Measurements from ENCODE around the gene HDAC1. TPM values are rescaled to one million over a fixed set of nuclear protein-coding genes. Genes with fewer than 3 reads are reported as not detected.
A peak's percentile ranks its signal among the peaks of the same experiment; 100 is the strongest.

The HDAC1 gene
- total RNA-seq, 4 donors from 2014 or later = 40.4 to 51.6 (median 47.1) TPM

DNA sequence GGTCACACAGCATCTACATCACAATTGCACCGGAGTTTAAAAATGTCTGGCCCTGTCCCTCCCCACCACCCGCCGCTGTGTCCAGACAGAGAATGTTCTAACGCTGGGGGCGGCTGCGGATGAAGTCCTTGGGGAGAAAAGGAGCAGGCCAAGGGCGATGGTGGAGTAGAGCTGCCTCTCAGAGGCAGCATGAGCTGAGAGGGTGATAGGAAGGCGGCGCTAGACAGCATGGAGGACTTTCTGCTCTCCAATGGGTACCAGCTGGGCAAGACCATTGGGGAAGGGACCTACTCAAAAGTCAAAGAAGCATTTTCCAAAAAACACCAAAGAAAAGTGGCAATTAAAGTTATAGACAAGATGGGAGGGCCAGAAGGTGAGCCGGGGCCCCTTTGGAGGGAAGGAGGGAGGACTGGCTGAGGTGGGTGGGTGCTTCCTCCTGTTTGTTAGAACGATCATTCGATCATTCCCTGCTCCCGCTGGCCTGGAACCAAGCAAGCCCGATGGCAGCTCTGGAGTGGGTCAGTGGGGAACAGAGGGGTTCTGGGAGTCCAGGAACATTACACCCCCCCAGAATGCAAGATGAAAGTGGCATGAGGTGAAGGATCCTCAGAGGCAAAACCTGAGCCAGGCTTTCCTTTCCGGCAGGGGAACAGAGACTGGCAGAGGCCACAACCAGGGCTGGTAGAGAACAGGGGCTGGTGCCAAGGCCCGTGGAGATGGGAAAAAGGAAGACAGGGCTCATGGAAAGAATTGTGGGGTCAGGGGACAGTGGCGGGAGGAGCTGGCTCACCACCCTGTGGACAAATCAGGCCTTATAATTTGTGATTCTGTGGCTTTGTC, 70.8 kb downstream of the HDAC1 start, which contains the start of the genes FAM229A and TSSK3:
Gene FAM229A (minus strand): TSS at position 12 of the 840 bp plus-strand sequence. CDS start 394 bp downstream, outside the sequence.
Gene TSSK3 (plus strand): TSS at position 66 of the 840 bp plus-strand sequence. CDS start 163 bp downstream, at position 229.
- WGBS, 2 donors = 49 to 52% methylated on average over 17 of the region's 17 CpGs
- peak within 1 kb of the TSS; percentile 37 to 82 (median 74) for H3K27ac ChIP-seq
- DNase-seq (ENCODE audit: low spot score in 2 of 2) = no peak

DNA sequence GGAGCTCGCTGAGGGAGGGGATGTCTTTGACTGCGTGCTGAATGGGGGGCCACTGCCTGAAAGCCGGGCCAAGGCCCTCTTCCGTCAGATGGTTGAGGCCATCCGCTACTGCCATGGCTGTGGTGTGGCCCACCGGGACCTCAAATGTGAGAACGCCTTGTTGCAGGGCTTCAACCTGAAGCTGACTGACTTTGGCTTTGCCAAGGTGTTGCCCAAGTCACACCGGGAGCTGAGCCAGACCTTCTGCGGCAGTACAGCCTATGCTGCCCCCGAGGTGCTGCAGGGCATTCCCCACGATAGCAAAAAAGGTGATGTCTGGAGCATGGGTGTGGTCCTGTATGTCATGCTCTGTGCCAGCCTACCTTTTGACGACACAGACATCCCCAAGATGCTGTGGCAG, 71.8 kb downstream of the HDAC1 start:
- H3K27me3 ChIP-seq = no peaks in the 10 kb centered on the region
- TF ChIP-seq EP300 (IDR thresholded peaks at IDR 0.05) (no peak), POLR2A (IDR thresholded peaks at IDR 0.05) (no peak)
- TF ChIP-seq, protein P1, sequence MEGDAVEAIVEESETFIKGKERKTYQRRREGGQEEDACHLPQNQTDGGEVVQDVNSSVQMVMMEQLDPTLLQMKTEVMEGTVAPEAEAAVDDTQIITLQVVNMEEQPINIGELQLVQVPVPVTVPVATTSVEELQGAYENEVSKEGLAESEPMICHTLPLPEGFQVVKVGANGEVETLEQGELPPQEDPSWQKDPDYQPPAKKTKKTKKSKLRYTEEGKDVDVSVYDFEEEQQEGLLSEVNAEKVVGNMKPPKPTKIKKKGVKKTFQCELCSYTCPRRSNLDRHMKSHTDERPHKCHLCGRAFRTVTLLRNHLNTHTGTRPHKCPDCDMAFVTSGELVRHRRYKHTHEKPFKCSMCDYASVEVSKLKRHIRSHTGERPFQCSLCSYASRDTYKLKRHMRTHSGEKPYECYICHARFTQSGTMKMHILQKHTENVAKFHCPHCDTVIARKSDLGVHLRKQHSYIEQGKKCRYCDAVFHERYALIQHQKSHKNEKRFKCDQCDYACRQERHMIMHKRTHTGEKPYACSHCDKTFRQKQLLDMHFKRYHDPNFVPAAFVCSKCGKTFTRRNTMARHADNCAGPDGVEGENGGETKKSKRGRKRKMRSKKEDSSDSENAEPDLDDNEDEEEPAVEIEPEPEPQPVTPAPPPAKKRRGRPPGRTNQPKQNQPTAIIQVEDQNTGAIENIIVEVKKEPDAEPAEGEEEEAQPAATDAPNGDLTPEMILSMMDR (IDR thresholded peaks at IDR 0.05) = no peak
- H3K4me3 ChIP-seq = no peak overlapping the region
- no peak for DNase-seq (ENCODE audit: low spot score in 2 of 2)
- peaks cover 0 to 59% (median 15%) of the 10 kb centered on the region in 3 donors for H3K36me3 ChIP-seq
- H3K27ac ChIP-seq = no peak overlapping the region
- no peaks in the 10 kb centered on the region for H3K9me3 ChIP-seq
- 89 to 91% methylated on average over 10 to 12 of the region's 12 CpGs for WGBS, 2 donors
- peaks cover 0 to 20% (median 14%) of the 10 kb centered on the region in 4 donors for H3K4me1 ChIP-seq

More for the DNA sequence above, 70.8 kb downstream of the HDAC1 start, which contains the start of the genes FAM229A and TSSK3:
- Histone ChIP-seq H3K36me3 (peaks cover 0 to 48% (median 15%) of the 10 kb centered on the region in 3 donors), H3K4me3 (peak within 1 kb of the TSS; percentile 40 to 50 (median 43)), H3K27me3 (no peaks in the 10 kb centered on the region), H3K4me1 (peaks cover 0 to 20% (median 14%) of the 10 kb centered on the region in 4 donors), H3K9me3 (no peaks in the 10 kb centered on the region)
- TF ChIP-seq, protein P1 (IDR thresholded peaks at IDR 0.05) = no peak
- TF ChIP-seq POLR2A (IDR thresholded peaks at IDR 0.05) (no peak), EP300 (IDR thresholded peaks at IDR 0.05) (no peak)

GRCh38 chr1:32364836-32365235, 73.0 kb downstream of the HDAC1 start:
- no peak overlapping the region for H3K4me3 ChIP-seq
- no peaks in the 10 kb centered on the region for H3K9me3 ChIP-seq
- no peak for DNase-seq (ENCODE audit: low spot score in 2 of 2)
- H3K36me3 ChIP-seq = peaks cover 0 to 70% (median 15%) of the 10 kb centered on the region in 3 donors
- H3K27me3 ChIP-seq = no peaks in the 10 kb centered on the region
- H3K27ac ChIP-seq = no peak overlapping the region
- peaks cover 0 to 20% (median 14%) of the 10 kb centered on the region in 4 donors for H3K4me1 ChIP-seq
- 83 to 88% methylated on average over 5 of the region's 5 CpGs for WGBS, 2 donors
- TF ChIP-seq, protein P1 (IDR thresholded peaks at IDR 0.05) = no peak
- TF ChIP-seq EP300 (IDR thresholded peaks at IDR 0.05) = no peak
- no peak for TF ChIP-seq POLR2A (IDR thresholded peaks at IDR 0.05)

DNA sequence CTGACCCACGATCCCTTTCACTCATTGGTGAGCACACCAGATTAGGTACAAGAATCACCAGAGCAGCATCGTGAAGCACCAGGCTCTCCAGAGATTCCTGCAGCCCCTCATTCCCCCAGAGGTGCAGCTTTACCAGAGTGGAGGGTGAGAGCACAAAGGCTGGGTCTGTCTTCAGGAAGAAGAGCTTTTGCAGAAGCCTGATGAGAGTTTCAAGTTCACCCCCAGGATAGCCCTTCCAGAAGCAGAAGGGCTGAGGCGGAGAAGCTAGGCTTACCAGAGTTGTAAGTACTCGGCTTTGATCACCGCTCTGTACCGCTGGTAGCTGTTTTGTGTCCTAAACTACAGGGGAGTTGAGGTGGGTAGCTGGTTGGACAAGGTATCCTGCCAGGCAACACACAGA, 73.6 kb downstream of the HDAC1 start:
- no peak for TF ChIP-seq POLR2A (IDR thresholded peaks at IDR 0.05)
- H3K4me1 ChIP-seq = peaks cover 0 to 20% (median 14%) of the 10 kb centered on the region in 4 donors
- DNase-seq (ENCODE audit: low spot score in 2 of 2) = no peak
- H3K9me3 ChIP-seq = no peaks in the 10 kb centered on the region
- peaks cover 0 to 76% (median 15%) of the 10 kb centered on the region in 3 donors for H3K36me3 ChIP-seq
- H3K27me3 ChIP-seq = no peaks in the 10 kb centered on the region
- no peak overlapping the region for H3K27ac ChIP-seq
- H3K4me3 ChIP-seq = no peak overlapping the region
- 73 to 79% methylated on average over 6 of the region's 6 CpGs for WGBS, 2 donors

DNA sequence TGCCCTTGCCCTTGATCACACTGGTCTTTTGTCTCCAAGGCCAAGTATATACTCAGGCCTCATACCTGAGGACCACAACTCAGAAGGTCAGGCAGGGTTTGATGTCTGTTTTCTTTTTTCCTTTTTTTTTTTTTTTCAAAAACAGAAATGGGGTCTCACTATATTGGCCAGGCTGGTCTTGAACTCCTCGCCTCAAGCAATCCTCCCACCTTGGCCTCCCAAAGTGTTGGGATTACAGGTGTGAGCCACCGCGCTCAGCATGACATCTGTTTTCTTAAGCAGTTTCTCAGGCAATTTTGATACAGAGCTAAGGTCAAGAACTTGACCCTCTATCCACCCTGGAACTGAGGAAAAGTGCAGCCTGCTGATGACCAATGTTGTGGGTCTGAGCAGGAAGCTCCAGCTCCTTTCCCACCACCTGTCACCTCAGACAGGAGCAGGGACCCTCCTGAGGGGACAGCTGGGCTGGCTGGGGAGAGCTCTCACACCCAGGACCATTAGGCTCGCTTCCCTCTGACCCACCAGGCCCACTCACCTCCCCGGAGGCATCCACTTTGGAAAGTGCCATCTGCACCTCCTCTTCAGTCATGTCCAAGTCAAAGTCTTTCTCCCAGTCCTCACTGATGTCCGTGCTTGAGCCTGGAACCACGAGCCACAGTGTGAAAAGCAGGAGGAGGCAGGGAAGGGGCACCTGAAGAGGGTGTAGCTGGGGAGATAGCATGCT, 76.2 kb downstream of the HDAC1 start:
- WGBS, 2 donors = 96% methylated on average over 7 of the region's 7 CpGs
- DNase-seq (ENCODE audit: low spot score in 2 of 2) = no peak
- H3K4me1 ChIP-seq = no peaks in the 10 kb centered on the region
- peaks cover 0 to 96% (median 18%) of the 10 kb centered on the region in 3 donors for H3K36me3 ChIP-seq
- H3K27ac ChIP-seq = no peak overlapping the region
- H3K4me3 ChIP-seq = no peak overlapping the region
- H3K27me3 ChIP-seq = no peaks in the 10 kb centered on the region
- no peaks in the 10 kb centered on the region for H3K9me3 ChIP-seq
- TF ChIP-seq EP300 (IDR thresholded peaks at IDR 0.05) (no peak), POLR2A (IDR thresholded peaks at IDR 0.05) (no peak)
- TF ChIP-seq, protein P1 (IDR thresholded peaks at IDR 0.05) = no peak
